HTR-8/SVneo (cell line): ENCODE measurements around the gene KLHL7.
"Not testable (repeated sequence)": the region's sequence is repeated elsewhere in the genome, so short reads cannot be mapped to it uniquely, and the experiment has no call there.

Experiments
- DNase-seq: peaks from one replicate; pipeline ENCODE4 v3.0.0; 2011; ENCODE audit warnings: low spot score, mixed read lengths; ENCODE audit not compliant: insufficient read length
- FAIRE-seq: peaks from 2 replicates; lab custom pipeline; 2011; peaks lifted over from hg19 to GRCh38; lab: Jason Lieb, UNC

KLHL7 gene

GRCh38 chr7:23106823-23107663, 1.5 kb downstream of the KLHL7 start:
- FAIRE-seq (no peak), DNase-seq (no peak)

GRCh38 chr7:23107781-23108180, 2.2 kb downstream of the KLHL7 start:
- DNase-seq (no peak), FAIRE-seq (no peak)

- DNase-seq (no peak), FAIRE-seq (no peak)
Observed at GRCh38 chr7:23108995-23109394, 3.4 kb downstream of the KLHL7 start.

- no peak for DNase-seq
- no peak for FAIRE-seq
Observed at GRCh38 chr7:23109470-23109869, 3.9 kb downstream of the KLHL7 start.

GRCh38 chr7:23114896-23115295, 9.3 kb downstream of the KLHL7 start:
- FAIRE-seq = no peak
- no peak for DNase-seq

- FAIRE-seq (no peak), DNase-seq (no peak)
Observed at GRCh38 chr7:23115991-23116390, 10.4 kb downstream of the KLHL7 start.

GRCh38 chr7:23117841-23118240, 12.3 kb downstream of the KLHL7 start:
- FAIRE-seq (peak; percentile 16), DNase-seq (no peak)

GRCh38 chr7:23120106-23120505, 14.5 kb downstream of the KLHL7 start:
- no peak for DNase-seq
- FAIRE-seq = no peak

GRCh38 chr7:23121165-23121564, 15.6 kb downstream of the KLHL7 start:
- no peak for FAIRE-seq
- DNase-seq = no peak

- no peak for DNase-seq
- no peak for FAIRE-seq
Observed at GRCh38 chr7:23123007-23123406, 17.4 kb downstream of the KLHL7 start.

- no peak for DNase-seq
- no peak for FAIRE-seq
Observed at GRCh38 chr7:23123465-23123864, 17.9 kb downstream of the KLHL7 start.

GRCh38 chr7:23129036-23129435, 23.5 kb downstream of the KLHL7 start:
- no peak for DNase-seq
- no peak for FAIRE-seq

GRCh38 chr7:23131799-23132198, 26.2 kb downstream of the KLHL7 start:
- FAIRE-seq, DNase-seq: not testable (repeated sequence)

GRCh38 chr7:23133797-23134196, 28.2 kb downstream of the KLHL7 start:
- FAIRE-seq = no peak
- no peak for DNase-seq

GRCh38 chr7:23135755-23136154, 30.2 kb downstream of the KLHL7 start:
- no peak for FAIRE-seq
- no peak for DNase-seq

- FAIRE-seq (no peak), DNase-seq (no peak)
Observed at GRCh38 chr7:23136216-23136615, 30.6 kb downstream of the KLHL7 start.

- no peak for FAIRE-seq
- no peak for DNase-seq
Observed at GRCh38 chr7:23157679-23158078, 52.1 kb downstream of the KLHL7 start.

GRCh38 chr7:23158546-23158945, 53.0 kb downstream of the KLHL7 start:
- no peak for FAIRE-seq

GRCh38 chr7:23161482-23161881, 55.9 kb downstream of the KLHL7 start:
- DNase-seq (no peak), FAIRE-seq (no peak)

More at GRCh38 chr7:23158546-23158945, 53.0 kb downstream of the KLHL7 start:
- no peak for DNase-seq

- FAIRE-seq = no peak
- no peak for DNase-seq
Observed at GRCh38 chr7:23164846-23165245, 59.3 kb downstream of the KLHL7 start.

GRCh38 chr7:23165316-23165715, 59.7 kb downstream of the KLHL7 start:
- no peak for DNase-seq
- no peak for FAIRE-seq

- no peak for FAIRE-seq
- no peak for DNase-seq
Observed at GRCh38 chr7:23167691-23168090, 62.1 kb downstream of the KLHL7 start.
